BJ (cell line): ENCODE data around the gene HS2ST1. TPM values are rescaled to one million over a fixed set of nuclear protein-coding genes. Genes with fewer than 3 reads are reported as not detected.

ENCODE experiments used
- CTCF ChIA-PET: fragments of 350-600 bp; formaldehyde crosslinking; extraction: SDS; loops from one replicate; lab custom pipeline; 2021; ENCODE audit warnings: antibody characterized with exemption, inconsistent platforms; lab: Yijun Ruan, JAX
- POLR2A ChIA-PET: fragments of 300-600 bp; sonication (Branson Sonifier 250); formaldehyde crosslinking; extraction: SDS; loops from one replicate; lab custom pipeline; 2021; ENCODE audit warnings: antibody characterized with exemption; lab: Charles Lee
- DNase-seq: peaks from one replicate; pipeline ENCODE4 v3.0.0-alpha.2; 2011; ENCODE audit warnings: low read depth
- H3K27me3 ChIP-seq: 2 replicates; pipeline ENCODE4 v1.6.0; 2011; ENCODE audit warnings: low read length; ENCODE audit not compliant: control insufficient read depth, insufficient read depth
- H3K36me3 ChIP-seq: 2 replicates; pipeline ENCODE4 v1.5.1; 2011; ENCODE audit warnings: low read length; ENCODE audit not compliant: control insufficient read depth, insufficient read depth
- H3K4me3 ChIP-seq: 2 replicates; pipeline ENCODE4 v1.5.1; 2011; ENCODE audit warnings: low read depth, mild to moderate bottlenecking, control low read depth, low read length
- polyA plus RNA-seq: library from polyadenylated mRNA; depleted of rRNA; stranded (reverse); fragments of >200 nt; gene quantifications from 2 replicates; pipeline ENCODE4 v1.2.3, GENCODE V29; 2011
- TF ChIP-seq, protein P1 (sequence below): IDR thresholded peaks from 2 replicates; pipeline ENCODE4 v1.5.1; 2011; ENCODE audit warnings: low read depth, mild to moderate bottlenecking, control low read depth, inconsistent platforms, low read length, moderate library complexity; ENCODE audit not compliant: insufficient read depth

Gene HS2ST1
- polyA plus RNA-seq, 1 experiment, result 5.3 TPM

DNA sequence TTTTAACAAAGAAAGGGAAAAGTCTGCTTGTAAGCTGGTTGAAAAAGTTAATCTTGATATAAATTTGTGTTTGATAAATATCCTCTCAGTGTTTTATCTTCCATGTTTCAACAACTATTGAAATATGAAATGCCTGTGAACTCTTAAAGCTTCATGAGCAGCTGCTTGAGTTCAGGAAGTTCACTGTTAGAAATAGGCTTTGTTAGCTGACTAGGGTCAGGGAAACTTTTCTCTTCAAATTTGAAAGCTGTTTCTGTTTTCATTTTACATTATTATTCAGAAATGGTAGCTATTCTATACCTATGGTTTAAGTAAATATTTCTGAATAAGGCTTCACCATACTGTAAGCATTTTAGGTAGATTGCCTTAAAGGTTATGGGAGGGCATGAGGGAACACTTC lies 191.7 kb downstream of the HS2ST1 start:
- POLR2A ChIA-PET, result no interaction called here

DNA sequence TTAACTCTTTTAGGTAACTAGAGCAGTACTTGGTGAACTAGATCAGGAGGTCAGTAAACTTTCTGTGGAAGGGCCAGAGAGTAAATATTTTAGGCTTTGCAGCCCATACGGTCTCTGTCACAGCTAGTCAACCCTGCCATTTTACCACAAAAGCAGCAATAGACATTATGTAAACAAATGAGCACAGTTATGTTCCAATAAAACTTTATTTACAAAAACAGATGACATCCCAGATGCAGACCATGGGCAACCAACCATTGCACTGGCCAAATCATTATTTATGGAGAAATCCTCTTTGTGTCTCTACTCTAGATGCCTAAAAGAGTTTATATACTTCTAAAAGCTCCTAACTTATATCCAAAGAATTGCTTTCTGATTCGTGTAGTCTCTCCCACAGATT lies 192.4 kb downstream of the HS2ST1 start:
- no peak for DNase-seq
- Histone ChIP-seq H3K4me3 (no peak overlapping the region), H3K36me3 (no peaks in the 10 kb centered on the region), H3K27me3 (no peaks in the 10 kb centered on the region)
- ChIA-PET CTCF (interaction anchor here (1.0 to 1.4 kb wide), 3 partner anchors 22 to 32 kb away, joined by 3 read pairs; no protein-coding TSS in a partner anchor), POLR2A (no interaction called here)
- TF ChIP-seq, protein P1, sequence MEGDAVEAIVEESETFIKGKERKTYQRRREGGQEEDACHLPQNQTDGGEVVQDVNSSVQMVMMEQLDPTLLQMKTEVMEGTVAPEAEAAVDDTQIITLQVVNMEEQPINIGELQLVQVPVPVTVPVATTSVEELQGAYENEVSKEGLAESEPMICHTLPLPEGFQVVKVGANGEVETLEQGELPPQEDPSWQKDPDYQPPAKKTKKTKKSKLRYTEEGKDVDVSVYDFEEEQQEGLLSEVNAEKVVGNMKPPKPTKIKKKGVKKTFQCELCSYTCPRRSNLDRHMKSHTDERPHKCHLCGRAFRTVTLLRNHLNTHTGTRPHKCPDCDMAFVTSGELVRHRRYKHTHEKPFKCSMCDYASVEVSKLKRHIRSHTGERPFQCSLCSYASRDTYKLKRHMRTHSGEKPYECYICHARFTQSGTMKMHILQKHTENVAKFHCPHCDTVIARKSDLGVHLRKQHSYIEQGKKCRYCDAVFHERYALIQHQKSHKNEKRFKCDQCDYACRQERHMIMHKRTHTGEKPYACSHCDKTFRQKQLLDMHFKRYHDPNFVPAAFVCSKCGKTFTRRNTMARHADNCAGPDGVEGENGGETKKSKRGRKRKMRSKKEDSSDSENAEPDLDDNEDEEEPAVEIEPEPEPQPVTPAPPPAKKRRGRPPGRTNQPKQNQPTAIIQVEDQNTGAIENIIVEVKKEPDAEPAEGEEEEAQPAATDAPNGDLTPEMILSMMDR, result no peak

More for the DNA sequence above, 191.7 kb downstream of the HS2ST1 start:
- Histone ChIP-seq H3K36me3 (no peaks in the 10 kb centered on the region), H3K4me3 (no peak overlapping the region), H3K27me3 (no peaks in the 10 kb centered on the region)
- TF ChIP-seq, protein P1, result no peak
- no peak for DNase-seq
- CTCF ChIA-PET, result interaction anchor here (1.0 to 1.4 kb wide), 2 partner anchors 21 to 32 kb away, joined by 3 read pairs; no protein-coding TSS in a partner anchor

DNA sequence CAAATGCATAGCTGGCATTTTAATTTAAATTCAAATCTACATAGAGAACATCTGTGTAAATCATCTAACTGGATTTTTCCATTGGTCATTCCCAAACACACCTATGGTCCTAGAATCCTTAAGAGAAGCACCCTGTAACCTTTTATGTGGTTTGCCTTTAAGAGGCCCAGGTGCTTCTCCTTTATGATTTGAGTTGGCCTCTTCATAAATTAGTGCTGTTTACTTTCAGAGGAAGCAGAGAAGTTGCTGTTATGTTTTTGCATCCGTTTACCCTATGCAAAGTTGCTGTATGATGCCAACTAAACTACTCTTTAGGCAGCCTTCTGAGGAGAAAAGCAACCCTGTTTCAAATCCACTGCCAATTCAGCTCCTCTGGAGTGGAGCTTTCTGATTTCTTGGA lies 193.8 kb downstream of the HS2ST1 start:
- ChIA-PET POLR2A (no interaction called here), CTCF (interaction anchor here (0.7 to 1.5 kb wide), 7 partner anchors 9 to 219 kb away, joined by 3 to 4 read pairs (median 3); no protein-coding TSS in a partner anchor)
- no peaks in the 10 kb centered on the region for H3K27me3 ChIP-seq
- no peak for DNase-seq
- TF ChIP-seq, protein P1, result no peak
- no peaks in the 10 kb centered on the region for H3K36me3 ChIP-seq
- H3K4me3 ChIP-seq, result no peak overlapping the region

DNA sequence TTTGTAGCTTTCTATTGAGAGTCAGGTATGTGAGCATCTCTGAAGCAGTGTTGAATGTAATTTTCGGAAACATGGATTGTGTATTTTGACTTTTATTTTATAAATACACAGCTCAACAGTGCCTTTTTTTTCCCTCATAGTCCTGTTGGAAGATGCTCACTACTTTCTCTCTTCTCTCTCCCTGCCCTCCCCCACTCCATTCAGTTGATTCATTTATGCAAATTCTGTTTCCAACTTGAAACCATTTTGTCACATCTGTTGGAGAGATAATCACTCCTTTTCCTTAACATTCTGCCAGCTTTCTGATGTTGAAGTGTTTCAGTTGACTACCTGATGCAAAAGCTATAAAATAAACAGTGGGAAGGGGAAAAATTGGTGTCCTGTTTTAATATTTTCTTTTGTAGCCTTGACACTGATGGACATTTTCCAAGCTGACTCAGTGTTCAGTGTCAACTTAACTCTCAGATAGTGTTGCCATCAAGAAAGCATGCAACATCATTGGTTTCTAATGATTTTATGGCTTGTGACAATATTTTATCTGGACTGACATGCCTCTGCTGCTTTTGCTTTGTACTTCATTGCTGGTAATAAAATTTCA lies 194.5 kb downstream of the HS2ST1 start:
- TF ChIP-seq, protein P1, result no peak
- Histone ChIP-seq H3K4me3 (no peak overlapping the region), H3K36me3 (no peaks in the 10 kb centered on the region), H3K27me3 (no peaks in the 10 kb centered on the region)
- ChIA-PET CTCF (interaction anchor here (0.6 to 1.5 kb wide), 5 partner anchors 9 to 25 kb away, joined by 3 to 4 read pairs (median 3); no protein-coding TSS in a partner anchor), POLR2A (no interaction called here)
- DNase-seq, result no peak

DNA sequence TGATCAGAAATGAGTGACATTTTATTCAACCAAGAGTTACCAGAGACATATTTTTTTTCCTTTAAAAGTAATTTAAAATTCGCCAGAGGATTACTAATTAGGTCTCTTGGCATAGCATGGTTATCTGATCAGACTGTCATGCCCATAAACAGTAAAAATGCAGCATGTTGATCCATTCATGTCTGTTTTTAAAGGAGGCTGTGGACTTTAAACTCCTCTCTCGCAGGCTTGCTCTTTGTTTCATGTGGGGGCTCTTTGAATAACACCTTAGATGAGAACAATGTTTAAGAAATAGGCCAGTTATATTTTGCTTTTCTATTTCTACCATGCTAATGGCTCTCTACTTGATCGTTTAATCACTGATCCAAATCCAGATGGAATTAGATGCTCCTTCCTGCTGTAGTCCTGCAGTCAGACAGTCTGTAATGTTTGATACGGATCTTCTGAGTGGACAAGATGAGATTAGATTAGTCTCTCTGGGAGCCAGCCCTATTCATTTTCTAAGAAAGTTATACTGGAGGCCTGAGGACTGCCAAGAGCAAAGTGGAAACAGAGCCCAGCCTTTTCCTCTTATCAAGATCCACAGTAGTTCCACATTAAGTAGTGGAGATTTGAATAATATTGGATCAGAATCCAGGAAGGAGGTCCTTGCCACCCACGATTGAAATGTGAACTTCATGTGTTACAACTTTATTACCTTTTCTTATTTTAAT lies 197.4 kb downstream of the HS2ST1 start:
- TF ChIP-seq, protein P1, result no peak
- Histone ChIP-seq H3K27me3 (no peaks in the 10 kb centered on the region), H3K4me3 (no peak overlapping the region), H3K36me3 (no peaks in the 10 kb centered on the region)
- ChIA-PET CTCF (no interaction called here), POLR2A (no interaction called here)
- no peak for DNase-seq
